ENCODE data around the gene TOMT. TPM values are rescaled to one million over a fixed set of nuclear protein-coding genes. Genes with fewer than 3 reads are reported as not detected.
"Not testable (repeated sequence)": the region's sequence is repeated elsewhere in the genome, so short reads cannot be mapped to it uniquely, and the experiment has no call there.

TOMT gene
- total and polyA plus RNA-seq, 2 experiments from 2014 or later, result not detected

GRCh38 chr11:72129381-72129780 lies 23.7 kb downstream of the TOMT start:
- H3F3A ChIP-seq (ENCODE audit: insufficient read depth), result no peaks in the 10 kb centered on the region
- no peaks in the 10 kb centered on the region for H3K36me3 ChIP-seq (ENCODE audit: low read depth)
- TF ChIP-seq EZH2phosphoT487 (IDR thresholded peaks at IDR 0.05; ENCODE audit: insufficient read depth, low read depth) (no peak), EZH2 (IDR thresholded peaks at IDR 0.05; ENCODE audit: insufficient read depth, poor library complexity, severe bottlenecking) (no peak)
- no peaks in the 10 kb centered on the region for H3K79me2 ChIP-seq (ENCODE audit: insufficient read depth)
- no peak overlapping the region for H3K4me3 ChIP-seq
- no peak overlapping the region for H2AFZ ChIP-seq
- no peaks in the 10 kb centered on the region for H3K9me2 ChIP-seq (ENCODE audit: insufficient read depth)
- no peaks in the 10 kb centered on the region for H3K27me3 ChIP-seq (replicated peaks; ENCODE audit: insufficient read depth)
- H3K4me2 ChIP-seq (ENCODE audit: unreplicated experiment), result no peak overlapping the region
- H3K9ac ChIP-seq, result no peak overlapping the region
- no peaks in the 10 kb centered on the region for H3K9me3 ChIP-seq (ENCODE audit: low read depth)
- H3K4me1 ChIP-seq (ENCODE audit: insufficient read depth), result no peaks in the 10 kb centered on the region
- in situ Hi-C loops (cut with MboI), result no loop called here
- WGBS, 2 experiments (ENCODE audit: low coverage in 1 of 2, low lambda C conversion rate in 2 of 2, missing lambda C conversion rate in 2 of 2), result 70 to 72% methylated on average over 3 of the region's 3 CpGs
- no peaks in the 10 kb centered on the region for H4K20me1 ChIP-seq (ENCODE audit: insufficient read depth)
- no peak overlapping the region for H3K27ac ChIP-seq
- DNase-seq, result no peak

GRCh38 chr11:72132646-72133045 lies 26.9 kb downstream of the TOMT start:
- H3K9me2 ChIP-seq (ENCODE audit: insufficient read depth), result no peaks in the 10 kb centered on the region
- H3K36me3 ChIP-seq (ENCODE audit: low read depth), result no peaks in the 10 kb centered on the region
- no peaks in the 10 kb centered on the region for H3K27me3 ChIP-seq (replicated peaks; ENCODE audit: insufficient read depth)
- TF ChIP-seq EZH2 (IDR thresholded peaks at IDR 0.05; ENCODE audit: insufficient read depth, poor library complexity, severe bottlenecking), result no peak
- TF ChIP-seq EZH2phosphoT487 (IDR thresholded peaks at IDR 0.05; ENCODE audit: insufficient read depth, low read depth), result no peak
- no peak overlapping the region for H3K4me2 ChIP-seq (ENCODE audit: unreplicated experiment)
- H3K9ac ChIP-seq, result no peak overlapping the region
- no peaks in the 10 kb centered on the region for H3K9me3 ChIP-seq (ENCODE audit: low read depth)
- no peaks in the 10 kb centered on the region for H3K79me2 ChIP-seq (ENCODE audit: insufficient read depth)
- no peaks in the 10 kb centered on the region for H3F3A ChIP-seq (ENCODE audit: insufficient read depth)
- H3K27ac ChIP-seq, result no peak overlapping the region
- no peak overlapping the region for H2AFZ ChIP-seq
- no peak overlapping the region for H3K4me3 ChIP-seq
- no peaks in the 10 kb centered on the region for H3K4me1 ChIP-seq (ENCODE audit: insufficient read depth)
- WGBS, 2 experiments (ENCODE audit: low coverage in 1 of 2, low lambda C conversion rate in 2 of 2, missing lambda C conversion rate in 2 of 2), result 77 to 79% methylated on average over 2 of the region's 2 CpGs
- DNase-seq, result no peak
- no peaks in the 10 kb centered on the region for H4K20me1 ChIP-seq (ENCODE audit: insufficient read depth)
- in situ Hi-C loops (cut with MboI), result no loop called here

GRCh38 chr11:72135473-72135872 lies 29.7 kb downstream of the TOMT start, which contains the start of gene FOLR3:
FOLR3 (plus strand) TSS chr11:72135725; CDS start chr11:72135953, 228 bp downstream.
- not testable (repeated sequence) for H3K9me2 ChIP-seq (ENCODE audit: insufficient read depth)

GRCh38 chr11:72135891-72136683 lies 30.4 kb downstream of the TOMT start:
- in situ Hi-C loops (cut with MboI), result no loop called here
- H2AFZ ChIP-seq, result no peak overlapping the region

More at GRCh38 chr11:72135473-72135872, 29.7 kb downstream of the TOMT start, which contains the start of gene FOLR3:
- H3K36me3 ChIP-seq (ENCODE audit: low read depth); in situ Hi-C loops (cut with MboI); H3K4me1 ChIP-seq (ENCODE audit: insufficient read depth); H3F3A ChIP-seq (ENCODE audit: insufficient read depth); H3K4me3 ChIP-seq; H2AFZ ChIP-seq; H4K20me1 ChIP-seq (ENCODE audit: insufficient read depth); H3K4me2 ChIP-seq (ENCODE audit: unreplicated experiment); H3K27me3 ChIP-seq (replicated peaks; ENCODE audit: insufficient read depth); DNase-seq; H3K79me2 ChIP-seq (ENCODE audit: insufficient read depth); H3K27ac ChIP-seq; H3K9ac ChIP-seq; H3K9me3 ChIP-seq (ENCODE audit: low read depth): not testable (repeated sequence)
- WGBS, 2 experiments (ENCODE audit: low coverage in 1 of 2, low lambda C conversion rate in 2 of 2, missing lambda C conversion rate in 2 of 2), result 95 to 98% methylated on average over 4 of the region's 4 CpGs

More at GRCh38 chr11:72135891-72136683, 30.4 kb downstream of the TOMT start:
- H3K27me3 ChIP-seq (replicated peaks; ENCODE audit: insufficient read depth), result no peaks in the 10 kb centered on the region
- no peak for DNase-seq
- no peak for TF ChIP-seq EZH2 (IDR thresholded peaks at IDR 0.05; ENCODE audit: insufficient read depth, poor library complexity, severe bottlenecking)
- TF ChIP-seq EZH2phosphoT487 (IDR thresholded peaks at IDR 0.05; ENCODE audit: insufficient read depth, low read depth), result no peak
- peaks cover 13% of the 10 kb centered on the region for H3F3A ChIP-seq (ENCODE audit: insufficient read depth)
- no peak overlapping the region for H3K4me3 ChIP-seq
- H3K79me2 ChIP-seq (ENCODE audit: insufficient read depth), result no peaks in the 10 kb centered on the region
- no peak overlapping the region for H3K4me2 ChIP-seq (ENCODE audit: unreplicated experiment)
- no peaks in the 10 kb centered on the region for H3K36me3 ChIP-seq (ENCODE audit: low read depth)
- H3K27ac ChIP-seq, result no peak overlapping the region
- H3K9me2 ChIP-seq (ENCODE audit: insufficient read depth), result no peaks in the 10 kb centered on the region
- no peak overlapping the region for H3K9ac ChIP-seq
- H3K4me1 ChIP-seq (ENCODE audit: insufficient read depth), result peaks cover 14% of the 10 kb centered on the region
- 88% methylated on average over 12 to 14 of the region's 14 CpGs for WGBS, 2 experiments (ENCODE audit: low coverage in 1 of 2, low lambda C conversion rate in 2 of 2, missing lambda C conversion rate in 2 of 2)
- no peaks in the 10 kb centered on the region for H3K9me3 ChIP-seq (ENCODE audit: low read depth)
- H4K20me1 ChIP-seq (ENCODE audit: insufficient read depth), result no peaks in the 10 kb centered on the region

Measured in GM23248 (cell line).